GM18526 (cell line): ENCODE results near the gene KLK15.

Experiments used
- POLR2A ChIP-seq: IDR thresholded peaks from 3 replicates; pipeline ENCODE4 v1.6.1; 2011; ENCODE audit not compliant: insufficient read length; ENCODE audit errors: extremely low read depth

The KLK15 gene

DNA sequence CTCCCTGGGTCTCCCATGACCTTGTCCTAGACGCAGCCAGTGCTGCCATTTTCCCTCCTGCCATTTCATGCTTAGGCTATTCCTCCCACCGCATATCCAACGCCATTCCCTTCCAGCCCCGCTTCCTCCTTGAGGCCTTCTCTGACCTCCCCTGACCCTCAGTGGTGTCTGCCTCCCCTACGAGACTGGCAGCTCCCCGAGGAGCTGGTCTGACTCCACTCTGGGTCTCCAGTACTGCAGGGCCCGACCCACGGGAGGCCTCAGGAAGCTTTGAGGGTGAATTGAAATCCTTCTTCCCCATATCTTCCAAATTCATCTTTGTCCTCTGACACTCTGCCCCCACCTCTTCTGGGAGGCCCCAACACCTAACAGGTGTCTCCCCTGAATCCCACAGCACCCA is 708 bp downstream of the KLK15 start:
- no peak for TF ChIP-seq POLR2A

DNA sequence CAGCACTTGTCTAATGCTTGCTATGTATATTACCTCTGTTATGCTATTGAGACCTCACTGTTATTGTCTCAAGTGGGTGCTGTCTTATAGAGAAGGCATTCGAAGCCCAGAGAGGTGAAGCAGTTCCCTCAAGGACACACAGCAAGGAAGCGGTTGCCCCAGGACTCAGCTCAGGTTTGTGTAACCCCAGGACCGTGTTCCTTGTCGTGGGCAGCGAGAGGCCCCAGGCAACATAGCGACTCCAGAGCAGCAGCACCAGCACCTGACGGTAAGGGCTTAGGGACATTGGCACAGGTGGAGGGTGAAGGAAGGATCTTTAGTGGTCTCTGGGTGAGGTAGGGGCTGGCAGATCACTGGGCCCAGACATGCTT is 2.4 kb downstream of the KLK15 start:
- no peak for TF ChIP-seq POLR2A

DNA sequence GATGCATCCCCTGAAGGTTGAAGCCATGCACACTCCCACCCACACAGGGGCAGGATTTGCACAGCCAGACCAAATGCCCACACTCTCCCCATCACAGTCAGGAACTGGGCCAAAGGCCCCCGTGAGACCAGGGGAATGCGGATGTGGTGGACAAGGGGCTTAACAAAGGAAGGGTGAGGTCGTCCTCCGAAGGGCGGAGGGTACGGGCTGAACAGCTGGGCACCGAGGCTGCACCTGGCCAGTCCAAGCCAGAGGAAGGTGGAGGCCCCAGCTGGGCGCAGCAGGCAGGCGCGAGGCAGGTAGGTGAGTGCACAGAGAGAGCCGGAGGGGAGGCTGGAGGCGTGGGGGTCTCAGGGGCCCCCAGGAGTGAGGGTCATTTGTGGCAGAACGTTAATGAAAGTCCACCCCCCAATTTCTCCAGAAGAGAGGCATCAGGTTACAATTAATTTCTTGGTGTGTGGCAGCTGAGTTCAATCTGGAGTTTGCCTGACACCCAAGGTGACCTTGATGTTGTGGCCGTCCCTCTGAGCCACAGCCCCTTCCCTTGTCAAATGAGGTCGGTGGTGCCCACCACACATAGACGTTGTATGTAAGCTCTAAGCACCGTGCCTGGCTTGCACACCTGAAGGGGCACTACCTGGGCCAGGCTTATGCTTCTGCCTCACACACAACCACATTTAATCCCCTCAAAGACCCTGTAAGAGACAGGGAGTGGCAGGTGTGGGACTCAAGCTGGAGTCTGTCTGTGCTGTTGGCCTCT is 2.9 kb downstream of the KLK15 start:
- TF ChIP-seq POLR2A = no peak

DNA sequence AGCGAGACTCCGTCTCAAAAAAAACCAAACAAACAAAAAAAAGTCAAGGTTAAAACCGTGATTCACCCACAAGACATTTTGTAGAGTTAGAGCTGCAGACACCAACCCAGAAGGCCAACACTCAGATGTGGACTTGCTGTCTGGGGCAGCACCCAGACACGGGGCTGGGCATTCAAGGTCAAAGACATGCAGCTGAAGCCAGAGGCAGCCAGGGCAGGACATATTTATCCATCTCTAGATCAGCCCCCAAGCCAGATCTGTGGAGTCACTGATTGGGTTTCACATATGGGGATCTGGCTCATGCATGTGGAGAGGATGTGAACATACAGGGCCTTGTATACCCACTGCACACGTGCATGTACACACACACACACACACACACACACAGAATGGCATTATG is 3.6 kb downstream of the KLK15 start:
- no peak for TF ChIP-seq POLR2A

DNA sequence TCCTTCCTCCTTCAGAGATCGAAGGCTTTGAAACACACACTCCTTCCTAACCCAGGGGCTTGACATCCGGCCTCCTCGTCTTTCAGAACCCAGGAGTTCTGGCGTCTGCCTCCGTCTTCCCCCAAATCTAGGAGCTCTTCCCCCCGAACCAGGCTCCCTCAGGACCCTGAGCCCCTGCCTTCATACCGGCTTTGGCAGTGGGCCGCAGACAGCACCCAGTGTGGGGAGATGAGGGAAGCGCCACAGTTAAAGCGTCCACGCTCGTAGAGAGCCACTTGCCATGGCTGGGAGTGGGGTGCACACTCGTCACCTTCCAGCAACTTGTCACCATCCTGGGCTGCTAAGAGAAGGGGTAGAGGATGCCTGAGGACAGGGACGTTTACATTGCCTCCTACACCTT is 5.9 kb downstream of the KLK15 start:
- TF ChIP-seq POLR2A = no peak

DNA sequence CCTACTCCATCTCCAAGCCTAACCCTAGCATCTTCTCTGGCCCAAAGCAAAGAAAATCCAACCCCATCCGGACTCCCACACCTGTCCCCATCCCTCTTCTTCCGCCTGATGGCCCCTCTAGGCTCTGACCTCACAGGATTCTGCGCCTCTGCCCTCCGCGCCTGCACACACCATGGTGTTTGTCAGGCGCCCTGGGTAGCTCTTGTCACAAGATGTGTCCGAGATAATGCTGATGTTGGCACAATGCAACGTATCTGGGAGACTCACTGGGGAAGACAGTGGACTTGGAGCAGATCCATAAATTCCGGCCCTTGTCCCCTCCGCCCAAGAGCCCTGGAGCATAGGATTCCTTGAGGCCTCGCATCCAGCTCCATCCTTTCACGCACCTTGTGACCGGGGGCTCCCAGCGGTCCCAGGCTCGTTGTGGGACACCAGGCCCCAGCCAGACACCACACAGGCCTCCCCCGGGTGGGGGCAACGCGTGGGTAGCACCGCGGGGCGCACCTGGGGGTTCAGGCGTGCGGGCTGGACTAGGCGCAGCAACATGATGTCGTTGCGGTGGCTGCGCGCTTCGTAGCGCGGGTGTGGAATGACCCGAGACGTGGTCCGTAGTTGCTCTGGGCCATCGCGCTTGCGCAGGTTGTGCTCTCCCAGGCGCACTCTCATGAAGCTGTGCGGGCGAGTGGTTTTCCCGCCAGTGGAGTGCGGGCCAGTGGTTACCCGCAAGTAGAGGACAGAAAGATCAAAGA is 6.7 kb downstream of the KLK15 start:
- TF ChIP-seq POLR2A = no peak

DNA sequence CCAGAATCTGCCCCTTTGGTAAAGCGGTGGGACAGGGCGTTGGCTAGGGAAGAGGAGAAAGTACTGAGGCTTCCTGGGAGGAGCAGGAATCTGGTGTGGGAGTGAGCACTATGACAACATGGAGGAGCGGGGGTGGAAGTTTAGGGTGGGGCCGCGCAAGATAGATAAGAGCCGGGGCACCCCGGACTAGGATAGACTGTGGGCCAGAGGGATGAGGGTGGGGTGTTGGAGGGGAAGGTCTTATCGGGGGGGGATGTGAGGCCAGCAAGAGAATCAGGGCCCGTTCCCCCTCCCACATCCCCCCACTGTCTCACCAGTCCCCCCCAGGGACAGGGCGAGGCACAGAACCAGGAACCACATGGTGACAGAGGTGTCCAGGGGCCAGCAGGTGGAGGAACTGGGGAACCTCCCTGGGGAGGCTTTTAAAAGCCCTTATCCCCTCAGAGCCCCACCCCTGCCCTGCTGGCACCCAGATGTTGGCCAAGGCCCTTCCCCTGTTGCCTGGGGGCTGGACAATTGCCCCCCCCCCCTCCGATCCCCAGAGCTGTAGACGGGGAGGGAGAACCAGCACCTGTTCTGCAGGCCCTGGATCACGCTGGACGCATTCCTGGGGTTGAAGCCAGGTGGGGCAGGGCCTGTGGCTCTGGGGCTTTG is 9.9 kb downstream of the KLK15 start, which contains the start of gene KLK1:
Gene KLK1 (minus strand): TSS at position 399 of the 654 bp plus-strand sequence. CDS start 39 bp downstream, at position 360.
- no peak for TF ChIP-seq POLR2A

DNA sequence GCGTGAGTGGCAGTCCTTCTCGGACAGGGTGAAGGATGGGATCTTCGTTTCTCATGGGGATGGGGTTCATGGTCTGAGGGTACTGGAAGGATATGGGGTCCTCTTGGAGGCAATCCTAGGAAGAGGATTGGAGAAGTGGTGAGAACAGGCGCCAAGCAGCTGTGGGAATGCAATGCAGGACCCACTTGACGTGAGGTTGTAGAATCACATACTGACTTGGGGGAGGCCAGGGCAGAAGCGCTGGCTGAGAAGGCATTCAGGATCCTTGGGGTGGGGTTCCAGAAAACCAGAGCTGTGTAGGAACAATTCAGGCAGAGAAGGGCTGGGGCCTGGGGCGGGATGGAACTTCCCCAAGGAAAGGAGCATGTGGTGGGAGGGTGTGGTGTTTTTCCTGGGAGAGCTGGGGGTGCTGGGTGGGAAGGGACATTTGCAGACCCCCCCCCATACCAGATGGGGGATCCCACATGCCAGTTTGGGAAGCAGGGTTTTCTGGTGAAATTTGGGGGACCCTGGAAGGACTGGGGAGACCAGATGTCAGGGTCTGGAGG is 10.6 kb downstream of the KLK15 start:
- no peak for TF ChIP-seq POLR2A

DNA sequence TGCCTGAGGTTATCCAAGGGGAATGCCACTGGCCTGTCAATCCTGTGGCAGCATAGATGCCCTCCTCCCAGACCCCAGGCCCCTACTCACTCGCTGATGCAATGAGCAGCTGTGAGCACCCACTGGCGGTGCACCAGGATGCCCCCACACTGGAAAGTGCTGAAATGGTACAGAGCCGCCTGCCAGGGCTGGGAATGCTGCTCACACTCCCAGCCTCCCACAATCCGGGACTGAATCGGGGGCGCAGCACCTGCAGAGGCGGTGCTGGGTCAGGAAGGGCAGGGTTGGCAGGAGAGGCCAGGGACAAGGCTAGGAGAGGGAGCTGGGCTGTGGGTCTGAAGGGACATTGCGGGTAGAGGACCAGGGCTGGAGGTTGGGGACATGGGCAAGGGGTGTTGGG is 11.8 kb downstream of the KLK15 start:
- no peak for TF ChIP-seq POLR2A

DNA sequence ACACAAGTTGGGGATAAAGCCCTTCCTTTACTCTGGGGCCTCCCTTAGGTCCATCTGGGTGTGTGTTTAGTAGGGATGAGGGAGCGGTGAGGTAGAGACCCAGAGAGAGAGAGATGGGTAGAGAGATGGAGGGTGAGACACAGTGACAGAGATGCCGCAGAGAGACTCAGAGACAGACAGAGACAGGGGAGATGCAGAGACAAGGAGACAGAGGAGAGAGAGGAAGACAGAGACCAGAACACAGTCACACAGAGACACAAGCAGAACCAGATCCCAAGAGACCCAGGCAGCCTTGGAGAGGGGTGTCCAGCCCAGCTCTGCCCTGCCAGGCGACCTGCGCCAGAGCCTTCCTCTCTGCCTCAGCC is 12.1 kb downstream of the KLK15 start:
- no peak for TF ChIP-seq POLR2A

DNA sequence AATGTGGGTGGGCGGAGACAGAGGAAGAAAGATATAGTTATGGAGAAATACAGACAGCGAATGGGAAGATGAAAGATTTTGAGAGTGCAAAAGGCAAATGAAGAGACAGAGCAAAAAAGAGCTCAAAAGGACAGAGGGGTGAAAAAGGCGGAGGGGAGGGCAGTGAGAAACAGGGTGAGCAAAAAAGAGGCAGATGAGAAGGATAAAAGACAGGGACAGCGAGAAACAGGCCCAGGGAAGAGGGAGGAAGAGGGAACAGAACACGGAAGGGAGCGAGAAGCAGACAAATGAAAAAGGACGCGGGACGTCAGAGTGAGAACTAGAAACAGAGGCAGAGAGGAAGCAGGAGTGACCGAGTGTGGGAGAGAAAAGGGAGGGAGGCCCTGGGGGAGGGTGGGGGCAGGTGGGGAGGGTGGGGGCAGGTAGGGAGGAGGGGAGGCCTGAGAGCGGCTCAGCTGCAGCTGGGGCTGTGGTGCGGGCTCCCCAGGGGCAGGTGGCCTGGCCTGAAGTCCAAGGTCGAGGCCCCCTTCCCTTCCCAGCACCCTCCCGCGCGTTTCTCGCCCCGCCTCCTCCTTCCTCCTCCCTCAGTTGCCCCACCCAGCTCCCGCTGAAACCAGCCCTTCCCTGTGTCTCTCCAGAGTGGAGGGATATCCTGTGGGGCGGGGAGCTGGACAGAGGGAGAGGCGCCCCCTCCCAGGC is 12.7 kb downstream of the KLK15 start:
- peak; percentile 30 for TF ChIP-seq POLR2A

DNA sequence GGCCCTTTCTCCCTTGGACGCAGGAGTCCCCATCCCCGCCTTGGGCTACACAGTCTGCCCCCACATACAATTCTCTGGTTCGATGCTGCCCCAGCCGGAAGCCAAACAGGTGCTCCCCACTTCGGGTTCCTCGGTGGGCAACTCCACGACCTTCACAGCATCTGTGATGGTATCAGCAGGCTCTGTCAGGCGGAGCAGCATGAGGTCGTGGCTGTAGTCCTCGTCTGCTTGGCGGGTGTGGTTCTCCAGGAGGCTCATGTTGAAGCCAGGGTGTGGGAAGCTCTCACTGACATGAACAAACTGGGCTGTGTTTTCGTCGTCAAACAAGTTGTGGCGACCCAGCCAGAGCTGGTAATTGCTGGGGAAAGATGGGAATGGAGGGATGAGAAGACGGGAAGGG is 13.3 kb downstream of the KLK15 start:
- TF ChIP-seq POLR2A = no peak

DNA sequence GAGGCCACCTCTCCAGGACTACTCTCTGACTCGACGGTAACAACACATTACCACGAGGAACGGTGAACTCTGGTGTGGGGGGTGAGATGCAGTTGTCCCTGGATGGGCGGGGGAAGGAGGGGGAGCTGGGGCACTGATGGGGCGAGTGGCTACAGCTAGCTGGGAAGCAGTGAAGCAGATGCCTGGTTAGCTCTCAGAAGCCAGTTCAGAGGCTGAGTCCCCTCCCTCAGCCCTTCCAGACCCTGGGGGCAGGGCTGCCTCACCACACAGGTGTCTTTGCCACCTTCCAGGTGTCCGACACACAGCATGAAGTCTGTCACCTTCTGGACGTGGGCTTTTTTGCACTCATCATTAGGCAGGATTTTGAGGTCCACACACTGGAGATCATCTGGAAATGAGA is 13.7 kb downstream of the KLK15 start:
- TF ChIP-seq POLR2A = no peak

DNA sequence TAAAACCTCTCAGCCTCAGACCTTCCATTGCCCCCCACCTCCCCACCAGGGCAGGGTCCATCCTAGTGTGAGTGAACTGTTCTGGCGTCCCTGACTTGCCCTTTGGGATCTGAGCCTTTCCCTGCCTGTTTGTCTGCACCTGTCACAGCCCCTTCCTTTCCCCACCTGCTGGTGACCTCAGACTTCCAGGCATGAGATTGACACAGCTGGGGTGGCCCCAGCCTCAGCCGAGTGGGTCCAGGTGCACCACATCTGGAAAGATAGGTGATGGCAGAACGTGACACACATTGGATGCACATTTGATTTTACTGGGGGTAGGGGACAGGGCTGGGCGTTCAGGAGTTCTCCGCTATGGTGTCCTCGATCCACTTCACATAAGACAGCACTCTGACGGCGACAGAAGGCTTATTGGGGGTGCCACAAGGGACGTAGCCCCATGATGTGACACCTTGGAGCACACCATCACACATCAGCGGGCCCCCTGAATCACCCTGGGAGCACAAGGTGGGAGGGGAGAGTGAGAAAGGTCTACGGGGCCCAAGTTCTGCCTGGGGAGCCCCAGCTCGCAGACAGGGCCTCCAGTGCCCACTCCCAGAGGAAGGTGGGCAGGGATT is 14.4 kb downstream of the KLK15 start:
- no peak for TF ChIP-seq POLR2A

DNA sequence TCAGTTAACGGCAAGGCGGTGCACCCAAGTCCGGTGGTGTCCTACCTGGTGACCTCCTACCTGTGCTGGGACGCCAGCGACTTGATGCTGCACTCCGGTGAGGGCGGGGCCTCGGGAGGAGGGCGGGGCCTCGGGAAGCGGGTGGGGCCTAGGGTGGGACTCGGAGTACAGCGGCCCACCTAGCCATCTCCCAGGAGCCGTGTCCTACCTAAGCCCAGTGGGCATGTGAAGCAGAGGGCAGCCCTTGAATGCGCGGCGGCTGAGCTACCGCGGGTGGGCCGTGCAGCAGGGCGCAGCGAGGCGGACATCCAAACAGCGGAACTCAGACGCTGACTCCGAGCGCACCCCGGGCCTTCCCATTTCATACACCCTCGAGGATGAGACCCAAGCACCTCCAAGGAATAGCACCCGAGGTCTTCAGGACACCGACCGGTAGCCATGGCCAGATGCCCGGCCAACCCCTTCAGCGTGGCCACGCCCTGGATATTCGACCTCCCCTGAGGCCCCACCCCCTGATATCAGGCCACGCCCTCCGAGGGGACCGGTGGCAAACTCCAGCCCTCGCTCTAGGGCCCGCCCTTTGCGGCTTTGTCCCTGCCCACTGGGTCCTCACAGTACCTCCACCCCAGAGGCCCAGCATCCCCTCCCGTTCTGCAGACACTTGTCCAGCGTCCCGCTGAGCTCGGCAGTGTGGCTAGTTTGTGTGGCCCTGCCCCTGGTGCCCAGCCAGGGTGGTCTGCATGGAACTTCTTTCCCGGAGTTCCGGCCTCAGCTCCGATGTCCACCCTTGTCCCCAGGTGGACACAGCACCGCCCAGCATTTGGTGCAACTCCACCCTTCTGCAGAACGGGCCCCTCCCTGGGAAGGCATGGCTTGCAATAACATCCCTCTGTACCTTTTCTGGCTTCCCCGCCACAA is 15.2 kb downstream of the KLK15 start:
- TF ChIP-seq POLR2A = peak; percentile 56
